HG03025 (cell line): ENCODE results near the gene ERG28.
"Not testable (repeated sequence)": the region's sequence is repeated elsewhere in the genome, so short reads cannot be mapped to it uniquely, and the experiment has no call there.

Experiments used
- ATAC-seq: cut with Tn5 transposase; IDR thresholded peaks from one replicate; pipeline ENCODE4 v1.9.1; 2021; ENCODE audit warnings: mild to moderate bottlenecking, moderate library complexity; ENCODE audit not compliant: unreplicated experiment, low FRiP score

The ERG28 gene

DNA sequence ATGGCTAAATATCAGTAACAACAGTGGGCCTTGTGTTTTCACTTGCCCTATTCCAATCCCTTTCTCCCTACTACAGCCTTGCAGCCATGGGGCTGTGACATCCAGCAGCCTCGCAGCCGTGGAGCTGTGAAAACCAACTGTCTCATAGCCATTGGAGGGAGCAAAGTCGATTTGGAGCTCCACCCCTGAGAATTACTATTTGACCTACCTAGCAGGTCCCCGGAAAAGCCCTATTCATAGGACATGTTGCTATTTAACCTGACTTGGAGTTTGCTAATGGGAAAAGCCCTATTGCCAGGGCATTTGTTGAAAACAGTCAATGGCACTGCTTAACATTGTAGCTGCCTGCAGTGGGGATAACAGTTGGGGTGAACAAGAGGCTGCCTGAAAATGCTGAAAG is 33.3 kb downstream of the ERG28 start:
- no peak for ATAC-seq

DNA sequence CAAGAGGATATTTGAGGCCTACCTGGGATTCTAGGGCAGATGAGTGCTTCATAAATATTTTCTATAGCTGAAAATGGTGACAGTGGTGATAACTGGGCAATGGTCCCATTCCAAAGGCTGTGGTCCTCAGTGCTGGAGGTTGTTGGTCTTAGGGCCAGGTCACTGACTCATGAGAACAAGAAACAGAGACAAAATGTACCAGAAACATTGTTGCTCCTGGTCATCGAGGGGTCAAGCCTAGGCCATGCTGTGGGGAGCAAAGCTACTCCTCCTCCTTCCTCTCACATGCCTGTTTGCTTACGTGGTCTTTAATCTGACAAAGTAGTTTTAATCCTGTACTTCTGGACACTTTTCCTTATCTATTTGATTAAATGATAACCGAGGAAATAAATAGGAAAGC is 33.8 kb downstream of the ERG28 start:
- no peak for ATAC-seq

GRCh38 chr14:75626396-75626795 is 34.3 kb downstream of the ERG28 start:
- no peak for ATAC-seq

- no peak for ATAC-seq
These were observed 35.6 kb downstream of the ERG28 start for GRCh38 chr14:75625034-75625433.

- no peak for ATAC-seq
These were observed 41.1 kb downstream of the ERG28 start for GRCh38 chr14:75619548-75619947.

GRCh38 chr14:75615200-75615599 is 45.5 kb downstream of the ERG28 start:
- no peak for ATAC-seq

GRCh38 chr14:75614179-75614578 is 46.5 kb downstream of the ERG28 start:
- no peak for ATAC-seq

DNA sequence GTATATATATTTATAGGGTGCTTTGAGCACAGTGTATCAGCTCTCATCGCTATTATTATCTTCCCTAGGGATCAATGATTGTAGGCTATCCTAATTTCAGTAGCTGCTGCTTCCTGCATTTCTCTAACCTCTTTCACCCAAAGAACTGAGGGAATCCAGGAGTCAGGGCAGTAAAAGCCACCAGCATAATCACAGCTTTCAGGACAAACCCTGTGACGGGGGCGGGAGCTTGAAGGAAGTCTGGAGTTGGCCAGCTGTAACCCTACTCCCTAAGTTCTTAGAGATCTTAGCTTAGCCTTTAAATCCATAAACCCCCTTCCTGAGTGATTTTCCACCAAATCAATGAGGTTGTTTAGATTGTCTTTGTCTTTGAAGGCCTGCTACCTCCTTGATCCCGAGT is 48.5 kb downstream of the ERG28 start:
- ATAC-seq, result no peak

DNA sequence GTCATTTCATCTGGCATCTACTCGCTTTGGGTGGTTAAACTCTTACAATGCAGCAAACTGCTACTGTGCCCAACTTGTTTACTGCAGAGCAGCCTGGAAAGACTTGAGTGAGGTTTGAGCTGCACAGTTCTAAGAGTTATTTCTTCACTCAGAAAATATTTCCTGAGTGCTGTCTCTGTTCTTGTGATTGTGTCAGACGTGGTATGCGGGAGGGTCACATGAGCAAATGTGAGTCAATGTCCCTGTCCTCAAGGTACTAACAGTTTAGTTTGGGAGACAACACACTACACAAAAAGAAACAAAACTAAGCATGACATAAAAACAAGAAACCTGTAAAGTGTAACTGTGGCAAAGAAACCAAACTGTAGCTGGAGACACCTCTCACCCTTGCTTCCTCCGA is 49.8 kb downstream of the ERG28 start:
- no peak for ATAC-seq

GRCh38 chr14:75609606-75610475 is 50.8 kb downstream of the ERG28 start:
- no peak for ATAC-seq

GRCh38 chr14:75609116-75609515 is 51.6 kb downstream of the ERG28 start:
- ATAC-seq, result no peak

DNA sequence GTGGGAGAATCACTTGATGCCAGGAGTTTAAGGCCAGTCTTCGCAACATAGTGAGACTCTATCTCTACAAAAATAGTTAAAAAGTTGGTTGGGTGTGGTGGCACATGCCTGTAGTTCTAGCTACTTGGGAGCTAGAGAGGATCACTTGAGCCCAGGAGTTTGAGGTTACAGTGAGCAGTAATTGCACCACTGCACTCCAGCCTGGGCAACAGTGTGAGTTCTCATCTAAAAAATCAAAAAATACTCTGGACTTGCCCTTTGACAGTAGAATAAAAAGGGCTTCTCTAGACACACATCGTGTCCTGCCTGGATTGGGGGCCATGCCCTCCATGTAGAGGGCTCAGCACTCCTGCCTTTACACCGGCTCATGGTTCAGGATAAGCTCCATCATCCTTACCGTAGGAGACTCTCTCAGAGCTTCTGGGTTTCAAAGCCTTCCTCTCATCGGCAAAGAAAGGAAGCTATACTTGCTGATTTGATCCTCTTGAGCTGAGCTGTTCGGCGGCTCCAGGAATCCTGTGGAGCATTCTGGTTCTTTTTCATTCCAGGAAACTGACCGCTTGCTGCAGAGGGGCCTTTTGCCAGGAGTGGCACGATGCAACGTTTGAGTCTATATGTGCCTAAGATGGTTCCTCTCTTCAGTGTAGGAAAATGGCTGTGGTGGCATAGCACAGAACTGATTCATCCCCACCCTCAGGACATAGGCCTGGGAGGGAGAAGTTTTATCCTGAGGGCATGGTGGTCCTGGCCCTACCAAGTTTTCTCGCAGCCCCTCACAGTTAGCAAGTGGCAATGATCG is 52.6 kb downstream of the ERG28 start:
- ATAC-seq, result no peak

DNA sequence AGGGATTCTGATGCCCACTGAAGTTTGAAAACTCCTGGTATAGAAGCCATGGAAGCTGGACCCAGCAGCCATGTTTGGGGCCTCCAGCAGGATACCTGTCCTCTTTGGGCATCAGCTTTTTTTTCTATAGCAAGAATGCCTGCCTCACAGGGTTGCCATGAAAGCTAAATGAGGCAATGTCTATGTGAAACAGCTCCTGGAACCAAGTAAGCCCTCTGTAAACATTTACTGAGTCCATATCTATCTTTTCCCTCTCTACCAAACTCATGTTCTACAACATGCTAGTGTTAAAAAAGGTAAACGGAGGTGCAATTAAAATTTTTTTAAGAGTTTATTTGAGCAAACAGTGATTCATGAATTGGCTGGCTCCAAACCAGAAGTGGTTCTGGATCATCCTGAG is 53.6 kb downstream of the ERG28 start:
- ATAC-seq, result no peak

- ATAC-seq, result no peak
These were observed 54.8 kb downstream of the ERG28 start for GRCh38 chr14:75605916-75606315.

DNA sequence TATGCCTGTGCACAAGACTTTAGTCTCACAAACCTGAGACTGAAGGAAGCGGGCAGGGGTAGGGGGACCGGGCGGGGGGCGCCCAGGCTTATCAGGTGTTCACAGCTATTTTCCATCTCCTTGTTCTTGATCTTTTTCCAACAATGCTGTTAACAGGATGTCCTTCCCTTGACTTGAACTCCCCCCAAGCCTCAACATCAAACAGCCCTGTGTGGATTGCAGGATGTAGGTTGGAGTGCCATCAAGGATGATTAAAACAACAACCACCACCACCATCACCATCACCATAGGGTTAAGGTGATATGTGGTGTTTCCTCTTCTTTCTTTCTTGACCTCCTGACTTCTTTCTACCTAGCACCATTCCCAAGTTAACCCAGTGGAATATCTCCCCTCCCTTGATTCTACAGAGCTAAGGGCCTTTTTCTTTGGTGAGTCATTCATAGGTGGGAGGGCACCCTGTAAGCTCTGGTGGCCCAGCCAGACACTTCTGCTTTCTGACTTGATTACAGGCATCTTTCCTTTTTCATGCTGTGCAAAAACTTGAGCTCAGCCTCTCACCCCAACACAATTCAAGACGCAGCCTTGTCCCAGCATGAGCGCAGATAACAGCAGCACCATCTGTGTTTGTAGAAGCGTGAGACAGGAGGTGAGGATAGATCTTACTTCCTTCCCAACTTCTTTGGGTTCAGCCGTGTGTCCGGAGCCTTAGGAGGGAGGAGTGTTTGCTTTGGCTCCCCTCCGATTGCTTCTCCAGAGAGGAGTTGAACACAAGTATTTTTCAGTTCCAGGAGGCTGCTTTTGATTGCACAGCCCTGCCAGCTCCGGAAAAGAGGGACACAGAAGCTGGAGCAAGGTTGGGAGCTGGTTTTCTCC is 55.5 kb downstream of the ERG28 start:
- no peak for ATAC-seq

GRCh38 chr14:75602503-75602902 is 58.2 kb downstream of the ERG28 start:
- no peak for ATAC-seq

DNA sequence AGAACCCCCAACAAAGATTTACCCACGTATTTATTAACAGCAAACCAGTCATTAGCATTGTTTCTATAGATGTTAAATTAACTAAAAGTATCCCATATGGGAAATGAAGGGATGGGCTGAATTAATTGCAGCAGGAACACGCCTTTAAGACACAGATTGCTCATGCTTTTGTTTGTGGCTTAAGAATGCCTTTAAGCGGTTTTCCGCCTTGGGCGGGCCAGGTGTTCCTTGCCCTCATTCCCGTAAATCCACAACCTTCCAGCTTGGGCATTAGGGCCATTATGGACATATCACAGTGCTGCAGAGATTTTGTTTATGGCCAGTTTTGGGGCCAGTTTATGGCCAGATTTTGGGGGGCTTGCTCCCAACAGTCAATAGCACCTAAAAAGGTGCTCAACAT is 59.6 kb downstream of the ERG28 start:
- not testable (repeated sequence) for ATAC-seq

GRCh38 chr14:75600100-75600499 is 60.6 kb downstream of the ERG28 start:
- not testable (repeated sequence) for ATAC-seq
